Measurements from ENCODE around the gene QARS1.

Gene QARS1

DNA sequence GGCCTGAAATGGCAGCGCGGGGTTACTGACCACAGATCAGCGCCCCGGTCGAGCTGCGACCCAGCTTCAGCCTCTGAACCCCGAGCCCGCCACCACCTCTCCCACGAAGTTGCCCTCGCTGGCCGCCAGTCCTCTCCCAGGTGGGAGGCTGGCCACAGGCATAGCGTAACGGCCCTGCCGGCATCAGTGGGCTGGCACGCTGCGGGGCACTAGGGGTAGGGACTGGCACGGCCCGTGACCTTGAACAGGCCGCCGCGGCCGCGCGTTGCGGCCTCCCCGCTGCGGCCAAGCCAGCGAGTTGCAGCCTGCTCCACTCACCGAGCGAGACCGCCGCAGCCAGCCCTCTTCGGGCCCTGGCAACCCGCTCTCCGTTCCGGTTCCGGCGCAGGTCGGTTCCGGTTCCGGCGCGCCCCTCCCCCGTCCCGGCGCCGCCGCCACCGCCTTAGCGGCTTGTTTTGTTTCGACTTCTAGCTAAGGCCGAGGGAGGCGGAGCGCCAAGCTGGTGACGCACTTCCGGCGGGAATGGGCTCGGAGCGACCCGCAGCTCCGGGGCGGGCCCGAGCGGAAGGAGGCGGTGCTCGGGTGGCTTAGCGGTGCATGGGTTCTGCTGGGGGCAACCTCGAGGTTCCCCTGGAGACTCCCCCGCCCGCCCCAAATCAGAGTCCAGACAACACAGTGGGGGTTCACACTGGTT lies 16.0 kb upstream of the QARS1 start, which contains the start of gene USP19:
USP19 (minus strand) TSS at position 386 of the 694 bp plus-strand sequence. CDS start 1,678 bp downstream, outside the sequence.
- DNase-seq (ENCODE audit: low spot score): peak; percentile 87

DNA sequence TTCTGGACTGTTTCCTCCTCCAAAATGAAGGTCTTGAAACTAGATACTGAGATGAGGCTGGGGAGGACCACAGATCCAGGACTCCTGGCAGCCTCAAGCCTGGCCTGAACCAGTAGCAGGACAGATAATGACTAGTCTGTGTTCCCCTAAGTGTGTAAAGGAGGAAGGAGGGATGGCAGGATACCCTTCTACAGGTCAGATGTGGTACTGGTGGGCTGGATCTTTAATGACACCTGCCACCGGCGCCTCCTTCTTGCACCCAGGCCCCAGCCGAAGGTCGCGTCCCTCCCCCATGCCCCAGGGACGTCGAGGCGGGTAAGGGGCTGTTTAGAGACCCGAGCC lies 15.5 kb upstream of the QARS1 start:
- no peak for DNase-seq (ENCODE audit: low spot score)

DNA sequence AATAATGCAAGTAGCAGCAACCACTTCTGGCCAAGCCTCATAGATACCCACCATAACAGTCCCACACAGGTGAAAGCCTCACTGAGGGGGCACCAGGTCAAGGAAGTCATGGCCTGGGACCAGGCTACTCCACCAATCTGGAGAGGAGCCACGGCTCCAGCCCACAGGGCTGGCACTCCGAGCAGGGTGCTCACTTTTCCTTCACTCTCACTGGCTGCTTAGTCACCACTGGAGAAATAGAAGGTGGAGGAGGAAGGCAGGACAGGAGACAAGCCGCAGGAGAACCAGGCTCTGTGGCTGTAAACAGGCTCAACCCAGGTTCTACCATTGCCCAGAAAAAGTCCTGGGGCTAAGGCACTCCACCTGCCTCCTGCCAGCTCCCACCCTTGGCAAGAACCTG lies 14.9 kb upstream of the QARS1 start:
- no peak for DNase-seq (ENCODE audit: low spot score)

DNA sequence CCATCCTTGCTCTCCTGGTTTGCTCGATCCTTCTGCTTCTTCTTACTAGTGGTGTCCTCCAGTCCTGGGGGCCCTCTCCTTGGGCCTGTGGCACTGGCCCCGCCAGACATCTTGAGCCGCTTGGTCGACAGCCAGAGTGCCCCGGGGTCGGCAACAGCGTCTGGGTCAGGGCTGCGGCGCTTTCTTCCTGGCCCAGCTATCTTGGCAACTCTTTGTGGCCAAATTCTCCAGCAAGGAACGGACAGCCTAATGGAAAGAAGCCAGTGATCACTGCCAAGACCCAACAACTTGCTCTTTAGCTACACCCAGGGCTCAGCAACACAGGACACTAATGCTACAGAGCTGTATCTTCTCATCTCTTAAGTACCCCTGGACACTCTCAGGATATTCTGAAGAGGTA lies 14.5 kb upstream of the QARS1 start:
- no peak for DNase-seq (ENCODE audit: low spot score)

DNA sequence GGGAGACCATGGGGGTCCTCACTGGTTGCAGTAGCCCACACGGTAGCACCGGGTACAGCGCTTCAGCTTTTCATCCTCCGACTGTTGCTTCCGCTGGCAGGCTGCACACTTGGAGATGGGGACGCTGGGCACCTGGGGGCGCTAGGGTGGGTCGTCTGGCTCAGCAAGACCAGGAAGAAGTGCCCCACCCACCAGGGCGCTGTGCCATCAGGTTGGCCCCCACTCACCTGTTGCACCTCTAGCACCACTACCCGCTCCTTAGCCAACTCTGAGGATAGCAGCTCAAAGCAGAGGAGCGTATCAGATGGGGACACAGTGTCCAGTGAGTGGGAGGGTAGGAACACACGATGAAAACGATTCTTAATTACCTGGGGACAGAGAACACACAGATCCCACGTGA lies 7.7 kb upstream of the QARS1 start:
- DNase-seq (ENCODE audit: low spot score): no peak

DNA sequence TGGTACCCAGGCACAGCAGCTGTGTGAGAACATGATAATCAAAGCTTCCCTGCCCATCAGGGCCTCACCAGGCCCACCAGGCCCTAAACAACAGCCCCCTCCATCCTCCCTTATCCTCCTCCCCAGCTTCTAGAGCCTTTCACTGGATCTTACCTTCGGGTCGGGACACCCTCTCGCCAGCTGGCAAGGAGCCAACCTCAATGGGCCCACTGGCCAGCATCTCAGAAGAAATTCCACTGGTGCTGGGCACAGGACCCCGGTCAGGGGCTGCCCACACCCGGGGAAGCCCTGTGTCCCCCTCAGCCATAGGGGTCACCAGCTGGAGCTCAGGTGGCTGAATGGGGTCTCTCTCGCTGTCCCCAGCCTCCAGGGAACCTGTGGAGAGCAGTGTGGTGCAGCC lies 6.8 kb upstream of the QARS1 start:
- DNase-seq (ENCODE audit: low spot score): no peak

DNA sequence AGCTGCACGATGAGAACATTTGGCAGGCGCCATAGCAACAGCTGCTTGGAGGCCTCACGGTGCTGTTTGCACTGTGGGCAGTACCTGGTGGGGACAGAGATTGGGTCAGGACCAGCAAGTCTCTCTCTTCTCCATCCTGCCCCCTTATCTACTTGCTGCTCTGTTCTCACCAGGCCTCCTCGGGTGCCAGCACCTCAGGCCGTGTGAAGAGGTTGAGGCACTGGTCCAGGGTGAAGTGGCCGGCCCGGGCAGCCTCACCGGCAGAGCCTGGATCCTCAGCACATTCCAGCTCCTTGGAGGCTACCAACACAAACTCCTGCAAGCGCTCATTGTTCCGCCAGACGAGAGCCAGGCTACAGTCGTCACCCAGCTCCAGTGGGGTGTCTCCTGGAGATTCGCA lies 6.2 kb upstream of the QARS1 start:
- no peak for DNase-seq (ENCODE audit: low spot score)

DNA sequence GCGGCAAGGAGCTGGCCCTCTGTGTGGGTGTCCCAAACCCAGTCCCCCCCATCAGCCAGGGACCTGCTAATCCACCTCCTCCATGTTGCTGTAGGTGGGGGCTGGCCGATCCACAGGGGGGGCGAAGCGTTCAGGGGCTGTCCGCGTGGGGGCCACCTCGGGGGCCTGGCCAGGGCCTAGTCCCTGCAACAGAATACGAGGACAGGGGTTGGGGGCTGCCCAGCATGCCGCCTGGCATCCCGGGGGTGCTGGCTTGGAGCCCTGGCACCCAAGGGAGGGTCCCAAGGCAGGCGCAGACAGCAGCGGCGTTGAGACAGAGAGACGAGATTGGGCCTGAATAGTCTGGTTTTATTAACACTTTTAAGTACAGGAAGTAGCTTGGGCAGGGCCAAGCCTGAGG lies 3.8 kb upstream of the QARS1 start:
- no peak for DNase-seq (ENCODE audit: low spot score)

DNA sequence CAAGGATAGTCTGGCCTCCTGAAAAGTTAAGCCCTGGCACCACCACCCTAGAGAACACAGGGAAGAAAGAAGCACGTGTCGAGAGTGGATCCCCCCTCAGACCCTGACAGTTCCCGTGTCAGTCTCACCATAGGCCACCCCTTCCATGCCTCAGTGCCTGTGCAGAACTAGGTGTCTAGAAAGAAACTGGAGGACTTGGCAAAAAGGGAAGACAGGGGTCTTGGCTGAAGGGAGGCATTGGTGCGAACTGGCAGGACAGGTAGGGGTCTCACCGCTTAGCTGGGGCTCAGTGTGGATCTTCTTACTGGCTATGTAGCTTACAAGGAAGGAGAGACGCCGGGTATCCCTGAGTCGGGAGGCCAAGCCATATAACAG lies 518 bp downstream of the QARS1 start:
- no peak for DNase-seq (ENCODE audit: low spot score)

DNA sequence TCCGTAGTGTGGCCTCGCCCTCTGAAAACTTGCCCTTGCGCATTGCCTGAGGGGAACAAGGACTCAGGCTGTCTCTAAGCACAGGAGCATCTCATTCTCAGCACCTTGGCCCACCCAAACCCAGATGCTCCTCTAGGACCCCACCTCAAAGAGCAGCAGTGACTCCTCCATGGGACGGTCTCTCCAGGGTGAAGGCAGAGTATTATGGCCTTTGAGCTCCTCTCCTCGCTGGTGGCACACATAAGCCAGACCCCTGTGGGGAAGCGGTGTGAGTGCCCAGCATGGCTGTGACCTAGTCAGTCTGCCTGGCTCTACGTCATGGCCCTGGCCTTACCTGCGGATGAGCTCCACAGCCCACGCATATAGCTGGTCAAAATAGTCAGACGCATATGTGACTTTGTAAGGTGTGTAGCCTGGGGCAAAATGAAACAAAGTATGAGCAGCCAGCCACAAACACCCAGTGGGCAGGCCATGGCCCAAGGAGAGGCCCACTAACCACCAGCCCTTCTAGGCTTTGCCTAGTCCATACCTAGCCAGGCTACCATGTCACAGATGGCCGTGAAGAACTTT lies 4.4 kb downstream of the QARS1 start:
- DNase-seq (ENCODE audit: low spot score): no peak

DNA sequence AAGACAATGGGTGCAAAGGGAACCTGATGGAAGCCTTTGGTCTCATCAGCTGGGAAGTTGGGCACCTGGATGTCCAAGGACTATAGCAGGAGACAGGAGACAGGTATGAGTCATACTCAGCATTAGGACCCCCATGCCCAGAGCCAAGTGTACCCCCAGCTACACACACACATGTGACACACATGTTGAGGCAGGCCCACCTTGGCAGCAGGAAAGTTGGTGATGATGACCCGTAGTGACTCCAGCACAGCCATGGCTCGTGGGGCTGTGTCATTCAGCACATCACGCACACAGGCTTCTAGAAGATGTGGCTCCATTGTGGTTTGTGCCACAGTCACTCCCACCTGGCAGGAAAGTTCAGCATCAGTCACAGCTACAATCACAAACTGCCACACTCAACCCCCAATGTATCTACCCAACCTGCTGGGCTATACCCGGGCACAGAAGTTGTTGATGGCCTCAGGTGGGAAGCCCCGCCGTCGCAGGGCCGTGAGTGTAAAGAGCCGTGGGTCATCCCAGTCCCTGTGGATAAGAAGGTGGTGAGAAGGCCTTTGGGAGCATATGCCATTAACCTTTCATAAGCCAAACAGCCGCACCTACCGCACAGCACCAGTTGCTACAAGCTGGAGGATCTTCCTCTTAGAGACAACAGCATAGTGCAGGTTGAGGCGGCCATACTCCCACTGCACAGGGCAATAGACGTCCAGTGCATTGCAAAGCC lies 5.5 kb downstream of the QARS1 start:
- DNase-seq (ENCODE audit: low spot score): no peak

DNA sequence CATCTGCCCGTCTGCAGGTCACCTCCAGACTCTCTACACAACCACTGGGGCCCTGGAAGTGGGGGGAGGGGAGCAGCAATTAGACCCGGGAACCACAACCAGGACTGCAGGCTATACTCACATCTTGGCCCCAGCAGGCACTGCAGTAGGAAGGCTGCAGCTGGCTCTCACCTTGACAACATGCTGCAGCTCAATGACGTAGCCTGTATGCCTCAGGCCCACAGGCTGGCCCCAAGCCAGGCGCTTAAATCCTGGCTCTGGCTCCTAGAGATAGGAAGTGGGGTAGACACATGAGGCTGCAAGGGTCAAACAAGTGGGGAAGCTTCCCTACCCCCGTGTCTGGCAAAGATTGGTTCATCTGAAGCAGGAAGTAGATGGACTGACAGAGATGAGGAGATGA lies 6.1 kb downstream of the QARS1 start:
- no peak for DNase-seq (ENCODE audit: low spot score)

DNA sequence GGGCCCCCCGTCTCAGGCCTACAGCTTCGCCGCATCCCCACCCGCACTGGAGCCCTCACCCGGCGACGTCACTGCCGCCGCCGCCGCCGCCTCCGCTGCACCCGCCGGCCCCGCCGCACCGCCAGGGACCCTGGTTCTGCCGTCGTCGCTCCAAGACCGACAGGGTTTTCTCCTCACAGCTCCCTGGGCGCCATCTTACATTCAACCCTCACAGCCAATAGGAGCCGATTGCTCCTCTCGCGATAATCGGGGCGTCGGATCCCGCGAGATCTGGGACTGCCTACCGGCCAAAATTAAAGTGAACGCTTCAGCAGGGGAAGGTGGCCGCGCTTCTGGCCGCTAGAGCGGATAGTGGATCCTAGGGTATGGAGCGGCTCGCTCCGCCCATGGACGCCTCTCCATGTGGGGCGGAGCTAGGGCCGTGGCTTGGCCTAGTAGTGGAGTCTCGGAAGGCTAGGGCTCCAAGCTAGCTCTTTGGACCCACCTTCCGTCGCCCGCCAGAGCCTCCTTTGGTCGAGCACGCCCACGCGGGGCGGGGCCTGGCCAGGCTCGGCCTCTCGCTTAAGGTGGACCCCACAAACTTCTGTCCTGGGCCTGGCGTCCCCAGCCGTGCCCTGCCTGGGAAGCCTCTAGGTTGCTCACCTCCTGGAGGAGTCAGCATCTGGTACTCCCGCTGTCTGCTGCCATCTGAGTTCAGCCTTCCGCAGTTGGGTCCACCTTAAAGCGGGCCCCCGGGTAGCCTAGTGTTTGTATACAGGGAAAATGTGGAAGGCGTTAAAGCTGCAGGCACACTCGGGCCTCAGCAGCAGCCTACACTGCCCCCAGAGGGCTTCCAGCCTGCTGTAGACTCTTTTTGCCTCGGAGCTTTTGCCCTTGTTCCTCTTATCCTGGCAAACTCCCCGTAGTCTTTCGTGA lies 10.4 kb downstream of the QARS1 start, which contains the start of gene QRICH1:
QRICH1 (minus strand) TSS at position 219 of the 915 bp plus-strand sequence. CDS start 17,054 bp downstream, outside the sequence.
- DNase-seq (ENCODE audit: low spot score): peak; percentile 97

DNA sequence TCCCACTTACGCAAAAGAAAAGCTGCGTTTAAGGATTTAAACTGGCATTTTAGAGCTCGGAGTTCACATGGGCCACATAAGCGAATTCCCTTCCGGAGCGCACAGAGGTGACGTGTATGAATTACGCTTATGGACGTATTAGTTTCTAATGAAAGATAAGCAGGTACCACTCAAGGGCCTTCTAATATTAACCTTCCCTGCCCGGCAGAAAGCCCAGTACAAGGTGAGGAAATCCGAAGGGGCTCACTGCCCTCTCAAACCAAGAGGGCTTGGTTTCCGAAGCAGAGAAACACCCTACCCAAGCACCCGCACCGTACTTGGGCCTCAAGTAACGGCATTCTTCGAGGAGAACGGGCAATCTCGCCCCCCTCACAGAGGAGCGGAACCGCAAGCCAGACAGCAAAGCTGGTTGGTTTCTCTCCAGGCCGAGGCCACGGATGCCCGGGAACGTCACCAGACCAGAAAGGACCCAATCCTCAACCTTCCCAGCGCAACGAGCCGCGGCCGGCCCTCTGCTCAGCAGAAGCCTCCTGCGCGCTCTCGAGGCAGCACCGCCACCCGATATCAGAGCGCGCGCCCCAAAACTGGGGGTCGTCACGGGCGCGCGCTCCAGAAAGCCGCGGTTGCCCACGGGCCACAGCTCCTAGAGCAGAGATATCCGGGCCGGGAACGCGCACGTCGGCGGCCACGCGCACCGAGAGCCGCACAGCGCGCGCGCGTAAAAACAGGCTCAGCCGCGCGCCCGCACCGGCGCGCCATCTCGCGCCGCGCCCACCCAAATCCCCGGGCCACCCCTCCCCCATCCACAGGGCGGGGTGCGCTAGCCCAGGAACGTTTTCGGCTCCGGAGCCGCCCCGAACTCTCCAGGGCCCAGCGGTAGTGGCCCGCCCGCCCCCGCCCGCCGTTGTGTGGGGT lies 11.4 kb downstream of the QARS1 start:
- DNase-seq (ENCODE audit: low spot score): peak; percentile 62

DNA sequence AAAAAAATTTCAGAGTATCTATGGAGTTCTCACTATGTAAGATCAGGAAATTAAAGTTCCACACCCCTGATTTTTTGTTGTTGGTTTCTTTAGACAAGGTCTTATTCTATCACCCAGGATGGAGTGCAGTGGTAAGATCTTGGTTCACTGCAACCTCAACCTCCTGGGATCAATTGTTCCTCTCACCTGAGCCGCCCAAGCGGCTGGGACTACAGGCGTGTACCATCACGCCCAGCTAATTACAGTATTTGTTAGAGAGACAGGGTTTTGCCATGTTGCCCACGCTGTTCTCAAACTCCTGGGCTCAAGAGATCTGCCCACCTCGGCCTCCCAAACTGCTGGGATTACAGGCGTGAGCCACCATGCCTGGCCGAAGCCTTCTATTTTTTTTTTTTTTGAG lies 23.1 kb downstream of the QARS1 start:
- no peak for DNase-seq (ENCODE audit: low spot score)

DNA sequence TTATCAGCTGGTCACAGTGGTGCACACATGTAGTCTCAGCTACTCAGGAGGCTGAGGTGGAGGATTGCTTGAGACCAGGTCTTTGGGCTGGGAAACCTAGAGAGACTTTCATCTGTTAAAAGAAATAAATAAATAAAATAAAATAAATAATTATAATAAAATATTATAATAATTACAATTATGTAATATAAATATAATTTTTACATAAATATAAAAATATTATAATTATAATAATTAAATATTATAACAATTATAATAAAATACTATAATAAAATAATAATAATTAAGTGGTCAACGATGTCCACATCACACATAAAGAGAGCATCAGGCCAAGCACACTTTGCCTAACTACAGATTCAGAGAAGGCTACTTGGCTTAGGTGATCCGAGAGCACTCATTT lies 25.3 kb downstream of the QARS1 start:
- DNase-seq (ENCODE audit: low spot score): no peak

DNA sequence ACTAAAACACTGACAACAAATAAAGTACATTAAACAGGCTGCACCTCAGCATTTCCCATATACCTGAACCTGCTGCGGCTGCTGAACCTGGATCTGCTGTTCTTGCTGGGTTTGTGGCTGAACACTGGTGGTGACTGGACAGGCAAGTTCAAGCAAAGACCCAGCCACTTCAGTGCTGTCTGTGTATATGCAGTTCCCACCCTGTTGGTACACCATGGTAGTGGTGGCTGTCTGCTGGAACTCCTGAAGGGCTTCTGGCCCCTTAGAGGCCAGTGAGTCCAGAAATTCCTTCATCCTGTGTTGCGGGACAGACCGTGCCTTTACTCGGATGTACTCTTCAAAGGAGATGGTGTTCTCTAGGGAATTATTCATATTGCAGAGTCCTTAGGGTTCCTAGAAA lies 27.9 kb downstream of the QARS1 start:
- DNase-seq (ENCODE audit: low spot score): no peak

DNA sequence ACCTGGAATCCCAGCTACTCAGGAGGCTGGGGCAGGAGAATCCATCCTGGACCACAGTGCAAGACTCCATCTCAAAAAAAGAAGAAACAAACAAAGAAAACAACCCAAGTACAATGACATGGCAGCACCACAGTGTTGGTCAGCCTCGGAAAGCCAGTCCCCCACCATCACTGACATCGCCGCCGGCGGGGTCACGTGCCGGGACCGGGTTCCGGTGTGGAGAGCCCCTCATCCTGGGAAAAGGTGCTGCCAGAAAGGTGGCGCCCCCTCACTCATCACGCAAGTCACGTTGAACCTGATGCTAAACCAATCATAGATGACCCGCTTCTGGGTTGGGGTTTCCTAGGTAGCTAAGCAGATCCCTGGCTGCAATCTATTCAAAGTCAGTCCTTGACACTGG lies 28.4 kb downstream of the QARS1 start:
- DNase-seq (ENCODE audit: low spot score): no peak

DNA sequence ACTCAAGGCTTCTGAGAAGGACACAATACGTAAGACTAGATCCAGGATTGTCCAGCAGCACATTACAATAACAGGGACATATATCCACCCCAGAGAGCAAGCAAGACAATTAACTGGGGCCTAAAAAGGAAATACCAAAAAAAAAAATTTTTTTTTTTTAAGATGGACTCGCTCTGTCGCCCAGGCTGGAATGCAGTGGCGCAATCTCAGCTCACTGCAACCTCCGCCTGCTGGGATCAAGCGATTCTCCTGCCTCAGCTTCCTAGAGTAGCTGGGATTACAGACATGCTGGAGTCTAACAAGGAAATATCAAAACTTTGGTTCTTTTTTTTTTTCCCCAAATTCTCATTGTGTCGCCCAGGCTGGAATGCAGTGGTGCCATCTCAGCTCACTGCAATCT lies 46.5 kb downstream of the QARS1 start:
- DNase-seq (ENCODE audit: low spot score): no peak

DNA sequence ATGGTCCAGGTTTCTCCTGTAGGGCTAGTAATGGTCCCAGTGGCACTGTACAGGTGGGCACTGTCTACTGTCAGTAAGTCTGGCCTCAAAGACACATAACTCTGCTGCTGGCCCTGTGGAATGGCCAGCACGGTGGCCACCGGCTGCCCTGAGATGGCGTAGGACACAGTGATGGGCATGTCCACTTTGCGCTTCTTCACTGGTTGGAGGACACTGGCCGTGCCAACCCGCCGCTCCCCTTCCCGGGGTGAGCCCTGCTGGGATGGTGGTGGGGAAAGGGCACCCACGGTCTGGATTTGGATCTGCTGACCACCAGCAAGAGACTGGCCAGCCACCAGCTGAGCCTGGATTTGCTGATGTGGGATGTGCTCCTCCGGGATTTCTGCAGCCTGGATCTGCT lies 47.3 kb downstream of the QARS1 start:
- no peak for DNase-seq (ENCODE audit: low spot score)

DNA sequence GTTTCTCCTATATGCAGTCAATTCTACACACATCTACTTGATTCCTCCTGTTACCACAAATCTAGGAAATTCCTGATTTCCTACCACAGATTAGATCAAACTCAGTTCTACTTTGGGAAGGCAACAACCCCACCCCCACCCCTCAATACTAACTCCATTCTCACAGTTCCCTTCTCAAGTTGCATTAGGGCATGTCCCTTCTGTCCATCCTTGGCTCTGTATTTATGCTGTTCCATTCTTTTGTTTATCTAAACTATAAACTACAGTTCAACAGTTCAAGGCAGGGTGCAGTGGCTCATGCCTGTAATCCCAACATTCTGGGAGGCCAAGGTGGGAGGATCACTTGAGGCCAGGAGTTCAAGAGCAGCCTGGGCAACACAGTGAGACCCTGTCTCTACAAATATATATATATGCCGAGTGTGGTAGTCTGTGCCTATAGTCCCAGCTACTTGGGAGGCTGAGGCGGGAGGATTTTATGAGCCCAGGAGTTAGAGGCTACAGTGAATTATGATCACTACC lies 50.2 kb downstream of the QARS1 start:
- no peak for DNase-seq (ENCODE audit: low spot score)

All from LoVo (cell line).